Thyroid gland (tissue), 4 donors: ENCODE measurements around the gene TNS3.

Source experiments
- CTCF ChIP-seq, 6 experiments: fragments of 200-600 bp in 3 of 6; fragments of 450-650 bp in 3 of 6; sonication (generic) in 3 of 6; IDR thresholded peaks; one replicate each; pipeline ENCODE4 v1.5.1; 2016 to 2019; ENCODE audit warnings: antibody characterized with exemption in 6 of 6, mild to moderate bottlenecking in 2 of 6, inconsistent platforms in 1 of 6, moderate library complexity in 1 of 6
- POLR2A ChIP-seq, 2 donors: fragments of 450-650 bp; IDR thresholded peaks; one replicate each; pipeline ENCODE4 v1.6.1; 2017; ENCODE audit warnings: antibody characterized with exemption in 2 of 2, mild to moderate bottlenecking in 2 of 2, moderate library complexity in 1 of 2

GRCh38 chr7:47540387-47541350 is 41.2 kb downstream of the TNS3 start:
- no peak for TF ChIP-seq POLR2A (IDR thresholded peaks at IDR 0.05)
- no peak for TF ChIP-seq CTCF (IDR thresholded peaks at IDR 0.05)
